ENCODE measurements around the gene TENT4A.

TENT4A gene

GRCh38 chr5:6780802-6781391 is 67.7 kb downstream of the TENT4A start:
- no peak for DNase-seq

- DNase-seq, result no peak
Measured at GRCh38 chr5:6781716-6782115, 68.5 kb downstream of the TENT4A start.

GRCh38 chr5:6783787-6784186 is 70.6 kb downstream of the TENT4A start:
- no peak for DNase-seq

GRCh38 chr5:6784481-6784880 is 71.2 kb downstream of the TENT4A start:
- no peak for DNase-seq

- DNase-seq, result no peak
Measured at GRCh38 chr5:6785161-6785860, 72.1 kb downstream of the TENT4A start.

- no peak for DNase-seq
Measured at GRCh38 chr5:6785861-6786180, 72.6 kb downstream of the TENT4A start.

GRCh38 chr5:6786786-6787495 is 73.7 kb downstream of the TENT4A start:
- DNase-seq, result no peak

- no peak for DNase-seq
Measured at GRCh38 chr5:6787941-6788340, 74.7 kb downstream of the TENT4A start.

GRCh38 chr5:6788439-6788838 is 75.2 kb downstream of the TENT4A start:
- no peak for DNase-seq

- DNase-seq, result no peak
Measured at GRCh38 chr5:6788956-6789649, 75.9 kb downstream of the TENT4A start.

- no peak for DNase-seq
Measured at GRCh38 chr5:6790346-6790865, 77.2 kb downstream of the TENT4A start.

- peak; percentile 39 for DNase-seq
Measured at GRCh38 chr5:6791031-6791430, 77.8 kb downstream of the TENT4A start.

- DNase-seq, result no peak
Measured at GRCh38 chr5:6792376-6792775, 79.1 kb downstream of the TENT4A start.

- no peak for DNase-seq
Measured at GRCh38 chr5:6792911-6793471, 79.8 kb downstream of the TENT4A start.

GRCh38 chr5:6801236-6801635 is 88.0 kb downstream of the TENT4A start:
- DNase-seq, result no peak

- DNase-seq, result no peak
Measured at GRCh38 chr5:6803981-6804550, 90.8 kb downstream of the TENT4A start.

GRCh38 chr5:6804766-6805501 is 91.7 kb downstream of the TENT4A start:
- DNase-seq, result no peak

GRCh38 chr5:6805841-6806240 is 92.6 kb downstream of the TENT4A start:
- DNase-seq, result peak; percentile 43

Measured in DMS79 treated with DMSO at 0.1 percent for 48 hours (cell line).